ENCODE measurements around the gene FAM193B.

The FAM193B gene

GRCh38 chr5:177554474-177555111 is at the start of gene FAM193B:
Gene FAM193B, minus strand, starts transcription at chr5:177554563. Its CDS starts 105 bp downstream, at chr5:177554458.
- peak; percentile 96 for DNase-seq (ENCODE audit: low spot score)

GRCh38 chr5:177604116-177604521 is 49.8 kb upstream of the FAM193B start:
- DNase-seq (ENCODE audit: low spot score) = no peak

GRCh38 chr5:177603631-177604030 is 49.3 kb upstream of the FAM193B start:
- DNase-seq (ENCODE audit: low spot score) = no peak

GRCh38 chr5:177602458-177602830 is 48.1 kb upstream of the FAM193B start:
- DNase-seq (ENCODE audit: low spot score) = no peak

GRCh38 chr5:177601577-177602457 is 47.5 kb upstream of the FAM193B start:
- DNase-seq (ENCODE audit: low spot score) = no peak

- DNase-seq (ENCODE audit: low spot score) = no peak
Measured at GRCh38 chr5:177601126-177601525, 46.8 kb upstream of the FAM193B start.

- no peak for DNase-seq (ENCODE audit: low spot score)
Measured at GRCh38 chr5:177600508-177601018, 46.2 kb upstream of the FAM193B start.

- DNase-seq (ENCODE audit: low spot score) = peak; percentile 88
Measured at GRCh38 chr5:177599731-177600507, 45.6 kb upstream of the FAM193B start, which contains the start of gene B4GALT7. Gene B4GALT7, plus strand, starts transcription at chr5:177600132. Its CDS starts 79 bp downstream, at chr5:177600211.

- no peak for DNase-seq (ENCODE audit: low spot score)
Measured at GRCh38 chr5:177598477-177598876, 44.1 kb upstream of the FAM193B start.

- DNase-seq (ENCODE audit: low spot score) = no peak
Measured at GRCh38 chr5:177596775-177597238, 42.4 kb upstream of the FAM193B start.

- no peak for DNase-seq (ENCODE audit: low spot score)
Measured at GRCh38 chr5:177595991-177596774, 41.8 kb upstream of the FAM193B start.

GRCh38 chr5:177595026-177595585 is 40.7 kb upstream of the FAM193B start:
- DNase-seq (ENCODE audit: low spot score) = no peak

- no peak for DNase-seq (ENCODE audit: low spot score)
Measured at GRCh38 chr5:177594071-177594470, 39.7 kb upstream of the FAM193B start.

- no peak for DNase-seq (ENCODE audit: low spot score)
Measured at GRCh38 chr5:177593511-177593910, 39.1 kb upstream of the FAM193B start.

GRCh38 chr5:177592905-177593304 is 38.5 kb upstream of the FAM193B start:
- DNase-seq (ENCODE audit: low spot score) = no peak

- peak; percentile 91 for DNase-seq (ENCODE audit: low spot score)
Measured at GRCh38 chr5:177592010-177592834, 37.9 kb upstream of the FAM193B start, which contains the start of gene TMED9. Gene TMED9, plus strand, starts transcription at chr5:177592203. Its CDS starts 12 bp downstream, at chr5:177592215.

- DNase-seq (ENCODE audit: low spot score) = no peak
Measured at GRCh38 chr5:177591690-177592009, 37.3 kb upstream of the FAM193B start.

- DNase-seq (ENCODE audit: low spot score) = no peak
Measured at GRCh38 chr5:177590406-177590805, 36.0 kb upstream of the FAM193B start.

GRCh38 chr5:177588413-177588909 is 34.1 kb upstream of the FAM193B start:
- DNase-seq (ENCODE audit: low spot score) = no peak

GRCh38 chr5:177578316-177578715 is 24.0 kb upstream of the FAM193B start:
- no peak for DNase-seq (ENCODE audit: low spot score)
